Endothelial cell of umbilical vein (primary cell): Measurements from ENCODE around the gene SLC25A45. TPM values are rescaled to one million over a fixed set of nuclear protein-coding genes. Genes with fewer than 3 reads are reported as not detected.

Source experiments
- BruUV-seq: library from RNA; stranded (reverse); fragments of 400-500 nt; replicated peaks from 2 replicates; lab custom pipeline; 2021; lab: Mats Ljungman, UMichigan
- CTCF ChIA-PET: fragments of 300-600, 350-600 bp; sonication (Branson Sonifier 250); formaldehyde crosslinking; loops from one replicate; lab custom pipeline; 2021; ENCODE audit warnings: antibody characterized with exemption, inconsistent platforms; lab: Charles Lee
- POLR2A ChIA-PET: fragments of 300-600, 350-600 bp; sonication (Branson Sonifier 250); formaldehyde crosslinking; loops from one replicate; lab custom pipeline; 2021; ENCODE audit warnings: antibody characterized with exemption, inconsistent platforms; lab: Charles Lee
- DNase-seq: peaks from one replicate; pipeline ENCODE4 v3.0.0-alpha.2; 2011; ENCODE audit warnings: low read depth, low spot score
- FAIRE-seq: peaks from 2 replicates; lab custom pipeline; 2011; peaks lifted over from hg19 to GRCh38; lab: Jason Lieb, UNC
- H2AFZ ChIP-seq: 2 replicates; pipeline ENCODE4 v1.6.0; 2012; ENCODE audit warnings: low read depth, low read length, control low read depth, inconsistent platforms
- H3K27ac ChIP-seq: 2 replicates; pipeline ENCODE4 v1.5.1; 2011; ENCODE audit warnings: low read depth, mild to moderate bottlenecking, control low read depth, low read length, moderate library complexity; ENCODE audit not compliant: insufficient read depth
- H3K27me3 ChIP-seq, 2 experiments: 2 replicates each; pipeline versions ENCODE4 v1.6.0 to v1.6.1; 2011; ENCODE audit warnings: low read length in 2 of 2, mixed read lengths in 1 of 2; ENCODE audit not compliant: control insufficient read depth in 2 of 2, insufficient read depth in 2 of 2
- H3K36me3 ChIP-seq, 2 experiments: 2 replicates in 1 of 2; 3 replicates in 1 of 2; pipeline ENCODE4 v1.5.1; 2011; ENCODE audit warnings: low read length in 2 of 2, mild to moderate bottlenecking in 1 of 2, moderate library complexity in 1 of 2; ENCODE audit not compliant: control insufficient read depth in 2 of 2, insufficient read depth in 2 of 2; ENCODE audit errors: extremely low read depth in 1 of 2
- H3K4me1 ChIP-seq: 3 replicates; pipeline ENCODE4 v1.5.1; 2011; ENCODE audit warnings: mild to moderate bottlenecking, low read length; ENCODE audit not compliant: control insufficient read depth, insufficient read depth; ENCODE audit errors: extremely low read depth
- H3K4me2 ChIP-seq: 2 replicates; pipeline ENCODE4 v1.6.1; 2011; ENCODE audit warnings: low read length, control low read depth, mixed read lengths; ENCODE audit not compliant: insufficient read depth
- H3K4me3 ChIP-seq, 3 experiments: fragments of 200-600 bp in 1 of 3; sonication (generic), shearing (Covaris generic) in 1 of 3; replicated peaks in 1 of 3; 2 replicates each; pipeline ENCODE4 v1.5.1; 2011 to 2016; ENCODE audit warnings: control low read depth in 3 of 3, low read length in 3 of 3, mild to moderate bottlenecking in 2 of 3, inconsistent platforms in 1 of 3, low read depth in 1 of 3, moderate library complexity in 1 of 3; ENCODE audit not compliant: insufficient read depth in 1 of 3
- H3K79me2 ChIP-seq: 2 replicates; pipeline ENCODE4 v1.6.0; 2012; ENCODE audit warnings: low read length, inconsistent platforms; ENCODE audit not compliant: control insufficient read depth, insufficient read depth
- H3K9ac ChIP-seq: replicated peaks from 2 replicates; pipeline ENCODE3; 2011; ENCODE audit warnings: low read length, control low read depth; ENCODE audit not compliant: insufficient read depth; ENCODE audit errors: extremely low read depth
- H3K9me1 ChIP-seq: replicated peaks from 3 replicates; pipeline ENCODE4 v1.6.0; 2011; ENCODE audit warnings: mild to moderate bottlenecking, low read length; ENCODE audit not compliant: control insufficient read depth, insufficient read depth; ENCODE audit errors: extremely low read depth
- H3K9me3 ChIP-seq: replicated peaks from 2 replicates; pipeline ENCODE4 v1.5.1; 2012; ENCODE audit warnings: low read length, inconsistent platforms; ENCODE audit not compliant: control insufficient read depth, insufficient read depth
- H4K20me1 ChIP-seq: replicated peaks from 2 replicates; pipeline ENCODE3; 2011; ENCODE audit warnings: mild to moderate bottlenecking, low read length; ENCODE audit not compliant: control insufficient read depth, insufficient read depth; ENCODE audit errors: extremely low read depth
- EZH2 ChIP-seq: IDR thresholded peaks from 2 replicates; pipeline ENCODE4 v1.6.1; 2012; ENCODE audit warnings: borderline replicate concordance, low read depth, mild to moderate bottlenecking, moderate library complexity, low read length, inconsistent platforms; ENCODE audit not compliant: severe bottlenecking
- FOS ChIP-seq: IDR thresholded peaks from 2 replicates; pipeline ENCODE4 v1.6.1; 2011; ENCODE audit warnings: mild to moderate bottlenecking, low read length, moderate library complexity, borderline replicate concordance; ENCODE audit not compliant: insufficient read depth
- GATA2 ChIP-seq: IDR thresholded peaks from 2 replicates; pipeline ENCODE4 v1.7.0; 2011; ENCODE audit warnings: low read depth, mild to moderate bottlenecking, moderate library complexity, mixed read lengths, low read length; ENCODE audit not compliant: insufficient read length, insufficient read depth
- JUN ChIP-seq: IDR thresholded peaks from 2 replicates; pipeline ENCODE4 v1.6.1; 2011; ENCODE audit warnings: borderline replicate concordance, low read depth; ENCODE audit not compliant: insufficient read length, insufficient read depth
- MAX ChIP-seq: IDR thresholded peaks from 2 replicates; pipeline ENCODE4 v1.6.1; 2011; ENCODE audit not compliant: insufficient read depth, insufficient read length
- MYC ChIP-seq: IDR thresholded peaks from one replicate; pipeline ENCODE4 v1.6.1; 2011; ENCODE audit warnings: mild to moderate bottlenecking, low read depth, low read length
- POLR2A ChIP-seq: IDR thresholded peaks from 2 replicates; pipeline ENCODE4 v1.6.1; 2012; ENCODE audit warnings: low read depth, mild to moderate bottlenecking, control low read depth, low read length
- POLR2AphosphoS5 ChIP-seq: IDR thresholded peaks from 2 replicates; pipeline ENCODE4 v1.6.1; 2012; ENCODE audit warnings: low read depth, mild to moderate bottlenecking, control low read depth, low read length, moderate library complexity; ENCODE audit not compliant: insufficient read depth
- dilution Hi-C: fragments of 300-500 bp; cut with MboI; formaldehyde crosslinking; loops from one replicate; pipeline ENCODE4 v1.15.0; 2019; ENCODE audit warnings: low sequenced_read_pairs; ENCODE audit not compliant: extremely low pct_ligation_motif_present
- intact Hi-C: fragments of 100-400 bp; cut with micrococcal nuclease; formaldehyde crosslinking; loops from one replicate; pipeline ENCODE4 v1.10.0; 2022
- polyA plus RNA-seq, 4 experiments: library from polyadenylated mRNA; depleted of rRNA in 3 of 4; stranded (reverse) in 3 of 4; unstranded in 1 of 4; fragments of >200 nt; gene quantifications; 2 replicates each; pipeline versions ENCODE4 v1.2.1 to v1.2.3, GENCODE V29; 2011 to 2012; ENCODE audit warnings: missing spikeins in 1 of 4
- total RNA-seq: library from RNA; stranded (reverse); gene quantifications from 2 replicates; pipeline ENCODE4 v1.2.3, GENCODE V29; 2021
- TF ChIP-seq, protein P1 (sequence below), 2 donors: IDR thresholded peaks; 1 replicate in 1 of 2; 2 replicates in 1 of 2; pipeline ENCODE4 v1.5.1; 2011; ENCODE audit warnings: low read length in 2 of 2, mild to moderate bottlenecking in 2 of 2, moderate library complexity in 2 of 2, control low read depth in 1 of 2, inconsistent platforms in 1 of 2, low read depth in 1 of 2; ENCODE audit not compliant: insufficient read depth in 1 of 2; ENCODE audit errors: extremely low read depth in 1 of 2

Gene SLC25A45
- total and polyA plus RNA-seq, 2 donors (not counting 3 experiments of a cell fraction or from before 2014, with no cell fraction given), result 1.2 to 3.1 TPM

GRCh38 chr11:65431451-65432099, 49.1 kb upstream of the SLC25A45 start:
- no peaks in the 10 kb centered on the region for H3K9me1 ChIP-seq
- FAIRE-seq (no peak), DNase-seq (peak; percentile 35)
- peak overlapping the region in 2 of 3 experiments; percentile 4 to 28 for H3K4me3 ChIP-seq
- dilution Hi-C loops (no loop called here), intact Hi-C loops (no loop called here)
- POLR2A ChIA-PET, result interaction anchor here (1.4 to 1.5 kb wide), 2 partner anchors 9 to 67 kb away, joined by 4 read pairs; partner anchors contain the start of genes MALAT1 and NEAT1
- CTCF ChIA-PET, result interaction anchor here (1.4 kb wide), 1 partner anchor 79 kb away, joined by 5 read pairs; no protein-coding TSS in a partner anchor
- H3K4me2 ChIP-seq, result peak overlapping the region; percentile 91
- peaks cover 16% of the 10 kb centered on the region for H4K20me1 ChIP-seq
- no peak overlapping the region for H2AFZ ChIP-seq
- H3K27ac ChIP-seq, result no peak overlapping the region
- H3K36me3 ChIP-seq, result peaks cover 17 to 31% of the 10 kb centered on the region in 2 experiments
- TF ChIP-seq GATA2, result no peak
- TF ChIP-seq FOS, result no peak
- TF ChIP-seq POLR2A, result no peak
- TF ChIP-seq, protein P1, sequence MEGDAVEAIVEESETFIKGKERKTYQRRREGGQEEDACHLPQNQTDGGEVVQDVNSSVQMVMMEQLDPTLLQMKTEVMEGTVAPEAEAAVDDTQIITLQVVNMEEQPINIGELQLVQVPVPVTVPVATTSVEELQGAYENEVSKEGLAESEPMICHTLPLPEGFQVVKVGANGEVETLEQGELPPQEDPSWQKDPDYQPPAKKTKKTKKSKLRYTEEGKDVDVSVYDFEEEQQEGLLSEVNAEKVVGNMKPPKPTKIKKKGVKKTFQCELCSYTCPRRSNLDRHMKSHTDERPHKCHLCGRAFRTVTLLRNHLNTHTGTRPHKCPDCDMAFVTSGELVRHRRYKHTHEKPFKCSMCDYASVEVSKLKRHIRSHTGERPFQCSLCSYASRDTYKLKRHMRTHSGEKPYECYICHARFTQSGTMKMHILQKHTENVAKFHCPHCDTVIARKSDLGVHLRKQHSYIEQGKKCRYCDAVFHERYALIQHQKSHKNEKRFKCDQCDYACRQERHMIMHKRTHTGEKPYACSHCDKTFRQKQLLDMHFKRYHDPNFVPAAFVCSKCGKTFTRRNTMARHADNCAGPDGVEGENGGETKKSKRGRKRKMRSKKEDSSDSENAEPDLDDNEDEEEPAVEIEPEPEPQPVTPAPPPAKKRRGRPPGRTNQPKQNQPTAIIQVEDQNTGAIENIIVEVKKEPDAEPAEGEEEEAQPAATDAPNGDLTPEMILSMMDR (IDR thresholded peaks at IDR 0.05; ENCODE audit: extremely low read depth in 1 of 2, insufficient read depth in 1 of 2, low read depth in 1 of 2, low read length in 2 of 2), result no peak
- TF ChIP-seq POLR2AphosphoS5, result no peak
- no peak for TF ChIP-seq MAX
- TF ChIP-seq EZH2, result no peak
- TF ChIP-seq JUN, result no peak
- TF ChIP-seq MYC, result no peak
- no peak overlapping the region for H3K9ac ChIP-seq
- H3K27me3 ChIP-seq, result no peaks in the 10 kb centered on the region
- BruUV-seq, result no TSS peak
- peaks cover 42% of the 10 kb centered on the region for H3K4me1 ChIP-seq
- H3K9me3 ChIP-seq, result no peaks in the 10 kb centered on the region
- peaks cover 98% of the 10 kb centered on the region for H3K79me2 ChIP-seq
